H9 (cell line): ENCODE measurements around the gene PLXND1. TPM values are rescaled to one million over a fixed set of nuclear protein-coding genes. Genes with fewer than 3 reads are reported as not detected.

Experiments used
- DNase-seq: peaks from one replicate; pipeline ENCODE4 v3.0.0-alpha.2; 2017
- H2AFZ ChIP-seq: one replicate; pipeline ENCODE4 v1.6.1; 2013; ENCODE audit warnings: mild to moderate bottlenecking, low read length, control low read depth, moderate library complexity
- H2AK5ac ChIP-seq: 2 replicates; pipeline ENCODE4 v1.6.1; 2013; ENCODE audit warnings: low read length, control low read depth, mixed read lengths; ENCODE audit not compliant: insufficient read length
- H2BK120ac ChIP-seq: one replicate; pipeline ENCODE4 v1.6.1; 2013; ENCODE audit warnings: low read depth, mild to moderate bottlenecking, low read length, control low read depth, inconsistent platforms; ENCODE audit not compliant: poor library complexity, severe bottlenecking
- H2BK12ac ChIP-seq: 2 replicates; pipeline ENCODE4 v1.6.1; 2013; ENCODE audit warnings: low read length, control low read depth, mixed read lengths, low read depth; ENCODE audit not compliant: insufficient read length
- H2BK15ac ChIP-seq: 2 replicates; pipeline ENCODE4 v1.6.1; 2013; ENCODE audit warnings: low read depth, low read length, control low read depth
- H2BK20ac ChIP-seq: one replicate; pipeline ENCODE4 v1.6.1; 2013; ENCODE audit warnings: low read depth, mild to moderate bottlenecking, low read length, control low read depth, inconsistent platforms; ENCODE audit not compliant: poor library complexity, severe bottlenecking
- H2BK5ac ChIP-seq: 2 replicates; pipeline ENCODE4 v1.6.1; 2013; ENCODE audit warnings: low read length, control low read depth, mixed read lengths; ENCODE audit not compliant: insufficient read length
- H3K14ac ChIP-seq: 2 replicates; pipeline ENCODE4 v1.6.1; 2013; ENCODE audit warnings: low read length, control low read depth; ENCODE audit not compliant: insufficient read depth
- H3K18ac ChIP-seq: 2 replicates; pipeline ENCODE4 v1.6.1; 2013; ENCODE audit warnings: low read depth, mild to moderate bottlenecking, mixed read lengths, low read length, control low read depth; ENCODE audit not compliant: insufficient read length
- H3K23ac ChIP-seq: 2 replicates; pipeline ENCODE4 v1.6.1; 2013; ENCODE audit warnings: low read length, control low read depth, mixed read lengths, low read depth; ENCODE audit not compliant: insufficient read length
- H3K23me2 ChIP-seq: 2 replicates; pipeline ENCODE4 v1.6.1; 2013; ENCODE audit warnings: low read depth, mild to moderate bottlenecking, mixed read lengths, low read length, control low read depth; ENCODE audit not compliant: insufficient read length, poor library complexity, severe bottlenecking
- H3K27ac ChIP-seq: 2 replicates; pipeline ENCODE4 v1.5.1; 2013; ENCODE audit warnings: low read length, control low read depth, mixed read lengths, low read depth; ENCODE audit not compliant: insufficient read length
- H3K27me3 ChIP-seq: 2 replicates; pipeline ENCODE4 v1.6.1; 2013; ENCODE audit warnings: low read length, control low read depth, inconsistent platforms; ENCODE audit not compliant: insufficient read depth
- H3K4ac ChIP-seq: 2 replicates; pipeline ENCODE4 v1.6.1; 2013; ENCODE audit warnings: low read depth, mild to moderate bottlenecking, control low read depth, inconsistent platforms, low read length, moderate library complexity
- H3K4me1 ChIP-seq: 2 replicates; pipeline ENCODE4 v1.6.1; 2013; ENCODE audit warnings: low read length, control low read depth, inconsistent platforms; ENCODE audit not compliant: insufficient read depth
- H3K4me2 ChIP-seq: 2 replicates; pipeline ENCODE4 v1.6.1; 2013; ENCODE audit warnings: low read length, control low read depth, mixed read lengths; ENCODE audit not compliant: insufficient read length, insufficient read depth
- H3K56ac ChIP-seq: 2 replicates; pipeline ENCODE4 v1.6.1; 2013; ENCODE audit warnings: low read depth, mild to moderate bottlenecking, mixed read lengths, low read length, control low read depth; ENCODE audit not compliant: insufficient read length
- H3K79me1 ChIP-seq: 2 replicates; pipeline ENCODE4 v1.6.1; 2013; ENCODE audit warnings: low read depth, mild to moderate bottlenecking, moderate library complexity, low read length, control low read depth, inconsistent platforms; ENCODE audit not compliant: insufficient read depth, poor library complexity, severe bottlenecking
- H3K79me2 ChIP-seq: 2 replicates; pipeline ENCODE4 v1.6.1; 2013; ENCODE audit warnings: low read length, control low read depth, inconsistent platforms; ENCODE audit not compliant: insufficient read depth
- H3K9ac ChIP-seq: 2 replicates; pipeline ENCODE4 v1.6.1; 2013; ENCODE audit warnings: low read length, control low read depth, mixed read lengths; ENCODE audit not compliant: insufficient read length; ENCODE audit errors: extremely low read depth
- H3K9me3 ChIP-seq: one replicate; pipeline ENCODE4 v1.6.1; 2013; ENCODE audit warnings: low read depth, low read length, inconsistent platforms; ENCODE audit not compliant: control insufficient read depth
- H3T11ph ChIP-seq: one replicate; pipeline ENCODE4 v1.6.1; 2013; ENCODE audit warnings: mild to moderate bottlenecking, low read length, control low read depth, inconsistent platforms
- H4K20me1 ChIP-seq: one replicate; pipeline ENCODE4 v1.6.1; 2013; ENCODE audit not compliant: control insufficient read depth, insufficient read length, insufficient read depth
- H4K5ac ChIP-seq: 2 replicates; pipeline ENCODE4 v1.6.1; 2013; ENCODE audit warnings: low read depth, mild to moderate bottlenecking, mixed read lengths, low read length, control low read depth; ENCODE audit not compliant: insufficient read length
- H4K8ac ChIP-seq: replicated peaks from 2 replicates; pipeline ENCODE4 v1.6.1; 2013; ENCODE audit warnings: low read length, control low read depth, mixed read lengths, low read depth; ENCODE audit not compliant: insufficient read length
- H4K91ac ChIP-seq: 2 replicates; pipeline ENCODE4 v1.6.1; 2013; ENCODE audit warnings: low read depth, mild to moderate bottlenecking, moderate library complexity, mixed read lengths, low read length, control low read depth; ENCODE audit not compliant: insufficient read length
- H3K27ac Mint-ChIP-seq, 3 experiments: 2 replicates in 2 of 3; 3 replicates in 1 of 3; pipeline ENCODE4 v1.8.0; 2020 to 2021; ENCODE audit warnings: mixed read lengths in 3 of 3, mild to moderate bottlenecking in 1 of 3, moderate library complexity in 1 of 3
- H3K27me3 Mint-ChIP-seq: 2 replicates; pipeline ENCODE4 v1.8.0; 2021; ENCODE audit warnings: low read depth, mild to moderate bottlenecking, moderate library complexity, mixed read lengths
- H3K36me3 Mint-ChIP-seq, 3 experiments: 2 replicates in 2 of 3; 3 replicates in 1 of 3; pipeline ENCODE4 v1.8.0; 2020 to 2021; ENCODE audit warnings: low read depth in 3 of 3, mixed read lengths in 3 of 3; ENCODE audit not compliant: insufficient read depth in 1 of 3
- H3K4me1 Mint-ChIP-seq, 2 experiments: 2 replicates each; pipeline ENCODE4 v1.8.0; 2020; ENCODE audit warnings: mixed read lengths in 2 of 2
- H3K4me3 Mint-ChIP-seq, 2 experiments: 2 replicates in 1 of 2; 3 replicates in 1 of 2; pipeline ENCODE4 v1.8.0; 2020 to 2021; ENCODE audit warnings: mild to moderate bottlenecking in 2 of 2, mixed read lengths in 2 of 2, moderate library complexity in 1 of 2
- H3K9me3 Mint-ChIP-seq, 2 experiments: 2 replicates in 1 of 2; 3 replicates in 1 of 2; pipeline ENCODE4 v1.8.0; 2020; ENCODE audit warnings: mild to moderate bottlenecking in 2 of 2, mixed read lengths in 2 of 2, moderate library complexity in 1 of 2
- WGBS: extraction: QIAGEN DNeasy Blood & Tissue Kit; methylation state at CpG from one replicate; pipeline ENCODE4 v1.1.7; 2013; ENCODE audit warnings: missing lambda C conversion rate, low lambda C conversion rate, mixed read lengths; ENCODE audit not compliant: insufficient read length; ENCODE audit errors: extremely low coverage; 5-methylcytosine and 5-hydroxymethylcytosine counted together
- total RNA-seq: library from RNA; stranded (reverse); gene quantifications from 2 replicates; pipeline ENCODE4 v1.2.1, GENCODE V29; 2021
- TF ChIP-seq, protein P1 (sequence below): fragments of 200-600 bp; sonication (generic); conservative IDR thresholded peaks from 3 replicates; pipeline ENCODE4 v1.8.0; 2021; ENCODE audit warnings: antibody characterized with exemption, mild to moderate bottlenecking

PLXND1 gene
- total RNA-seq, 1 experiment from 2014 or later = 50.9 TPM

DNA sequence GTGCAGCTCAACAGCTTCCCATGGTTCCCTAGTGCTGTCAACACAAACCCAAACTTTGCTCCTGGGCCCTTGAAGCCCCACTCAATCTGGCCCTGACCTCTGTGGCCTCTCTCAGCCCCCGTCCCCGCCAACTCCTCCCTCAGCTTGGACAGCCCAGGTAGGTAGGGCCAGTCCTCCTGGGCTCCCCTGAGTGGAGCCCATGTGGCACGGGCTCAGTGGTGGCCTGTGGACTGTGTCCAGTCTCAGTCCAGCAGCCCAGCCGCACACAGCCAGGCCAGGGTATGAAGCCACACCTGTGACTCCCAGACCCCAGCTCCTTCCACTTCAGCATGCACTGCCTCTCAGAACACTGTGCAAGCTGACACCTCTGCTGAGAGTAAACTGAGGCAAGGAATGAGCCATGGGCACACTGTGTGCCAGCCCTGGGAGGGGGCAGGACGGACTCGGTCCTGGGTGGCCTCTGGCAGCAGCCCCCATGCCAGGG is 11.5 kb downstream of the PLXND1 start:
- Mint-ChIP-seq H3K9me3 (peaks cover 0 to 2% of the 10 kb centered on the region in 2 experiments; a peak in 1 of 5 replicates), H3K4me1 (peaks cover 64 to 82% of the 10 kb centered on the region in 2 experiments), H3K27me3 (no peaks in the 10 kb centered on the region), H3K36me3 (no peaks in the 10 kb centered on the region; a peak in 1 of 7 replicates), H3K4me3 (no peak overlapping the region), H3K27ac (0 out of 7 replicates have a peak overlapping the region, but pooled peaks of 1 of the 3 experiments have one; percentile 44)
- Histone ChIP-seq H3K4me1 (peaks cover 12% of the 10 kb centered on the region; the same call in 1 of the 2 replicates), H2BK12ac (no peak overlapping the region), H3K9ac (no peak overlapping the region), H3K79me2 (no peaks in the 10 kb centered on the region; the same call in 1 of the 2 replicates), H3K56ac (no peak overlapping the region), H2AK5ac (no peak overlapping the region), H3K18ac (no peak overlapping the region), H2BK120ac (no peak overlapping the region), H3K4me2 (no peak overlapping the region), H3K27me3 (no peaks in the 10 kb centered on the region), H4K8ac (no peak overlapping the region), H4K20me1 (no peaks in the 10 kb centered on the region), H4K5ac (no peak overlapping the region), H3K23me2 (no peaks in the 10 kb centered on the region), H3K14ac (no peak overlapping the region), H2AFZ (no peak overlapping the region), H3T11ph (no peak overlapping the region), H3K23ac (no peak overlapping the region), H3K9me3 (no peaks in the 10 kb centered on the region), H2BK20ac (no peak overlapping the region), H3K79me1 (no peaks in the 10 kb centered on the region), H2BK5ac (no peak overlapping the region), H2BK15ac (no peak overlapping the region), H3K4ac (no peak overlapping the region), H4K91ac (no peak overlapping the region), H3K27ac (no peak overlapping the region)
- no peak for DNase-seq
- TF ChIP-seq, protein P1, sequence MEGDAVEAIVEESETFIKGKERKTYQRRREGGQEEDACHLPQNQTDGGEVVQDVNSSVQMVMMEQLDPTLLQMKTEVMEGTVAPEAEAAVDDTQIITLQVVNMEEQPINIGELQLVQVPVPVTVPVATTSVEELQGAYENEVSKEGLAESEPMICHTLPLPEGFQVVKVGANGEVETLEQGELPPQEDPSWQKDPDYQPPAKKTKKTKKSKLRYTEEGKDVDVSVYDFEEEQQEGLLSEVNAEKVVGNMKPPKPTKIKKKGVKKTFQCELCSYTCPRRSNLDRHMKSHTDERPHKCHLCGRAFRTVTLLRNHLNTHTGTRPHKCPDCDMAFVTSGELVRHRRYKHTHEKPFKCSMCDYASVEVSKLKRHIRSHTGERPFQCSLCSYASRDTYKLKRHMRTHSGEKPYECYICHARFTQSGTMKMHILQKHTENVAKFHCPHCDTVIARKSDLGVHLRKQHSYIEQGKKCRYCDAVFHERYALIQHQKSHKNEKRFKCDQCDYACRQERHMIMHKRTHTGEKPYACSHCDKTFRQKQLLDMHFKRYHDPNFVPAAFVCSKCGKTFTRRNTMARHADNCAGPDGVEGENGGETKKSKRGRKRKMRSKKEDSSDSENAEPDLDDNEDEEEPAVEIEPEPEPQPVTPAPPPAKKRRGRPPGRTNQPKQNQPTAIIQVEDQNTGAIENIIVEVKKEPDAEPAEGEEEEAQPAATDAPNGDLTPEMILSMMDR = no peak
- WGBS = no CpG with 5 or more reads among the region's 6 CpGs
